Measurements from ENCODE around the gene EFCAB11. TPM values are rescaled to one million over a fixed set of nuclear protein-coding genes. Genes with fewer than 3 reads are reported as not detected.

EFCAB11 gene
- polyA plus RNA-seq, 1 donor (not counting 4 experiments of a cell fraction or from before 2014, with no cell fraction given): 12.9 TPM

GRCh38 chr14:89767131-89767530, 187.4 kb downstream of the EFCAB11 start:
- no peaks in the 10 kb centered on the region for H3K4me1 ChIP-seq (ENCODE audit: control insufficient read depth, extremely low read depth, insufficient read depth, low read length)
- H3K9ac ChIP-seq (ENCODE audit: control insufficient read depth, extremely low read depth, insufficient read depth, low read length): no peak overlapping the region
- H3K27me3 ChIP-seq (ENCODE audit: control insufficient read depth, extremely low read depth, insufficient read depth, low read length): no peaks in the 10 kb centered on the region
- no peak overlapping the region for H2AFZ ChIP-seq (ENCODE audit: control insufficient read depth, low read length)
- DNase-seq (ENCODE audit: low read depth, low spot score) (no peak), FAIRE-seq (no peak)
- no peaks in the 10 kb centered on the region for H3K9me3 ChIP-seq (ENCODE audit: control insufficient read depth, low read depth, low read length)
- no peaks in the 10 kb centered on the region for H4K20me1 ChIP-seq (ENCODE audit: control insufficient read depth, extremely low read depth, insufficient read depth, low read length)
- no peaks in the 10 kb centered on the region for H3K9me1 ChIP-seq (ENCODE audit: control insufficient read depth, extremely low read depth, insufficient read depth, low read length)
- no peak overlapping the region for H3K4me2 ChIP-seq (ENCODE audit: control insufficient read depth, extremely low read depth, insufficient read depth, low read depth, low read length)
- TF ChIP-seq CTCF (optimal IDR thresholded peaks at IDR 0.05 in 1 of 3, IDR thresholded peaks at IDR 0.05 in 1 of 3, conservative IDR thresholded peaks at IDR 0.05 in 1 of 3; ENCODE audit: extremely low read depth in 1 of 3, insufficient read depth in 2 of 3, low read length in 3 of 3) (no peak), EZH2 (IDR thresholded peaks at IDR 0.05; ENCODE audit: low read length) (no peak)
- no peak overlapping the region for H3K27ac ChIP-seq (ENCODE audit: control insufficient read depth, insufficient read depth, low read length)
- dilution Hi-C loops (cut with MboI; ENCODE audit: extremely low pct_ligation_motif_present, low sequenced_read_pairs): no loop called here
- H3K36me3 ChIP-seq (ENCODE audit: control insufficient read depth in 2 of 2, extremely low read depth in 1 of 2, insufficient read depth in 2 of 2, low read length in 2 of 2): no peaks in the 10 kb centered on the region
- H3K4me3 ChIP-seq (ENCODE audit: control insufficient read depth in 2 of 3, extremely low read depth in 1 of 3, insufficient read depth in 2 of 3, low read depth in 1 of 3, low read length in 3 of 3): no peak overlapping the region
- H3K79me2 ChIP-seq (ENCODE audit: control insufficient read depth, insufficient read depth, low read length): no peaks in the 10 kb centered on the region

GRCh38 chr14:89765346-89765745, 189.2 kb downstream of the EFCAB11 start:
- H4K20me1 ChIP-seq (ENCODE audit: control insufficient read depth, extremely low read depth, insufficient read depth, low read length): no peaks in the 10 kb centered on the region
- no peaks in the 10 kb centered on the region for H3K9me1 ChIP-seq (ENCODE audit: control insufficient read depth, extremely low read depth, insufficient read depth, low read length)
- H2AFZ ChIP-seq (ENCODE audit: control insufficient read depth, low read length): no peak overlapping the region
- H3K27ac ChIP-seq (ENCODE audit: control insufficient read depth, insufficient read depth, low read length): no peak overlapping the region
- dilution Hi-C loops (cut with MboI; ENCODE audit: extremely low pct_ligation_motif_present, low sequenced_read_pairs): no loop called here
- H3K4me3 ChIP-seq (ENCODE audit: control insufficient read depth in 2 of 3, extremely low read depth in 1 of 3, insufficient read depth in 2 of 3, low read depth in 1 of 3, low read length in 3 of 3): no peak overlapping the region
- H3K4me2 ChIP-seq (ENCODE audit: control insufficient read depth, extremely low read depth, insufficient read depth, low read depth, low read length): no peak overlapping the region
- no peaks in the 10 kb centered on the region for H3K36me3 ChIP-seq (ENCODE audit: control insufficient read depth in 2 of 2, extremely low read depth in 1 of 2, insufficient read depth in 2 of 2, low read length in 2 of 2)
- H3K27me3 ChIP-seq (ENCODE audit: control insufficient read depth, extremely low read depth, insufficient read depth, low read length): no peaks in the 10 kb centered on the region
- TF ChIP-seq CTCF (optimal IDR thresholded peaks at IDR 0.05 in 1 of 3, IDR thresholded peaks at IDR 0.05 in 1 of 3, conservative IDR thresholded peaks at IDR 0.05 in 1 of 3; ENCODE audit: extremely low read depth in 1 of 3, insufficient read depth in 2 of 3, low read length in 3 of 3) (no peak), EZH2 (IDR thresholded peaks at IDR 0.05; ENCODE audit: low read length) (no peak)
- H3K79me2 ChIP-seq (ENCODE audit: control insufficient read depth, insufficient read depth, low read length): no peaks in the 10 kb centered on the region
- no peaks in the 10 kb centered on the region for H3K4me1 ChIP-seq (ENCODE audit: control insufficient read depth, extremely low read depth, insufficient read depth, low read length)
- no peak for FAIRE-seq
- DNase-seq (ENCODE audit: low read depth, low spot score): no peak
- H3K9ac ChIP-seq (ENCODE audit: control insufficient read depth, extremely low read depth, insufficient read depth, low read length): no peak overlapping the region
- no peaks in the 10 kb centered on the region for H3K9me3 ChIP-seq (ENCODE audit: control insufficient read depth, low read depth, low read length)
